Body of pancreas (tissue), 4 donors: ENCODE results near the gene ISYNA1. TPM values are rescaled to one million over a fixed set of nuclear protein-coding genes. Genes with fewer than 3 reads are reported as not detected.

ENCODE experiments used
- ATAC-seq: fragments of 150-250 bp; one replicate; pipeline ENCODE4 v1.9.1; 2016
- DNase-seq, 4 donors: peaks; one replicate each; pipeline ENCODE4 v3.0.0-alpha.2; 2019
- H3K27ac ChIP-seq, 4 donors: fragments of 200-600 bp; sonication (generic); 1 replicate in 3 of 4; 2 replicates in 1 of 4; pipeline versions ENCODE4 v1.5.1 to v1.6.1; 2016 to 2019; ENCODE audit warnings: mild to moderate bottlenecking in 1 of 4, mixed read lengths in 1 of 4, moderate library complexity in 1 of 4
- H3K27me3 ChIP-seq, 2 donors: fragments of 200-600 bp; sonication (generic); one replicate each; pipeline ENCODE4 v1.6.0; 2016; ENCODE audit warnings: mild to moderate bottlenecking in 1 of 2
- H3K36me3 ChIP-seq, 2 donors: fragments of 200-600 bp; sonication (generic); replicated peaks in 1 of 2; 2 replicates each; pipeline ENCODE4 v1.5.1; 2016; ENCODE audit warnings: low read depth in 2 of 2; ENCODE audit not compliant: insufficient read depth in 1 of 2
- H3K4me1 ChIP-seq: fragments of 200-600 bp; sonication (generic); one replicate; pipeline ENCODE4 v1.6.0; 2016
- H3K4me3 ChIP-seq, 2 donors: fragments of 200-600 bp; sonication (generic); 1 replicate in 1 of 2; 2 replicates in 1 of 2; pipeline ENCODE4 v1.5.1; 2016 to 2019
- H3K9me3 ChIP-seq, 3 donors: fragments of 200-600 bp; sonication (generic); 1 replicate in 2 of 3; 2 replicates in 1 of 3; pipeline ENCODE4 v1.5.1; 2016
- CTCF ChIP-seq, 7 experiments: fragments of 450-650 bp in 4 of 7; fragments of 200-600 bp in 3 of 7; sonication (generic) in 3 of 7; IDR thresholded peaks; one replicate each; pipeline ENCODE4 v1.5.1; 2016 to 2019; ENCODE audit warnings: antibody characterized with exemption in 7 of 7
- POLR2A ChIP-seq, 3 donors: fragments of 450-650 bp; IDR thresholded peaks; one replicate each; pipeline ENCODE4 v1.6.1; 2016; ENCODE audit warnings: antibody characterized with exemption in 3 of 3, mild to moderate bottlenecking in 2 of 3
- WGBS, 2 donors: methylation state at CpG; one replicate each; pipeline ENCODE4 v1.1.5; 2017; 5-methylcytosine and 5-hydroxymethylcytosine counted together
- intact Hi-C: fragments of 100-400 bp; cut with DNase I; formaldehyde crosslinking; loops from one replicate; pipeline ENCODE4 v1.15.1; 2023
- total RNA-seq, 2 donors: library from RNA; depleted of rRNA; stranded (reverse); fragments of >200 nt; gene quantifications; one replicate each; pipeline ENCODE4 v1.1.0, GENCODE V29; 2016

The ISYNA1 gene
- total RNA-seq, 2 donors from 2014 or later: 52.7 to 72.8 TPM

DNA sequence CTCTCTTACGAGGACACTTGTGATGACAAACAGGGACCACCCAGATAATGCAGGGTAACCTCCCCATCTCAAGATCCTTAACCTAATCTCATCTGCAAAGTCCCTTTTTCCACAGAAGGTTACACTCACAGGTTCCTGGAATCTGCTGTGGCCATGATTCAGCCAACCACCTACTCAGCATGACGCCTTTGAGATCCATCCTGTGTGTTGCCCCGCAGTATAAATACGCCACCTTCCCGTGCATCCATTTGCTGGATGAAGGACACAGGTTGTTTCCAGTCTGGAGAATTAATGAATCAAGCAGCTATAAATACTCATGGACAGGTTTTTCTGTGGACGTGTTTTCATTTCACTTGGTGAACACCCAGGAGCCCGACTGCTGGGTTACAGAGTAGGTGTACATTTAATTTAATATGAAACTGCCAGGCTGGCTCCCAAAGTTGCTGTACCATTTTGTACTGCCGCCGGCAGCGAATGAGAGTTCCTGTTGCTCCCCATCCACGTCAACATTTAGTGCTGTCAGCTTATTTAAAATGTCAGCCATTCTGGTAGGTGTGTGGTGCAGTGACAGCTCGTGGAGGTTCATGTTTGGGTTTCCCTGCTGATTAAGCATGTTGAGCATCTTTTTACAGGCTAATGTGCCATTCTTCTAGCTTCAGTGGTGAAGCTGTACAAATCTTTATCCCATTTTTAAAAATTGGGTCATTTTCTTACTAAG, 43.7 kb upstream of the ISYNA1 start:
- no peaks in the 10 kb centered on the region for H3K36me3 ChIP-seq
- intact Hi-C loops: no loop called here
- H3K4me3 ChIP-seq: no peak overlapping the region
- no peak for TF ChIP-seq CTCF (IDR thresholded peaks at IDR 0.05)
- no peak for TF ChIP-seq POLR2A (IDR thresholded peaks at IDR 0.05)
- H3K4me1 ChIP-seq: peaks cover 58% of the 10 kb centered on the region
- no peak overlapping the region for H3K27ac ChIP-seq
- WGBS, 2 donors: 88 to 93% methylated on average over 12 of the region's 12 CpGs
- no peaks in the 10 kb centered on the region for H3K27me3 ChIP-seq
- H3K9me3 ChIP-seq: no peaks in the 10 kb centered on the region
- ATAC-seq: no peak
- DNase-seq: no peak

- H3K4me1 ChIP-seq: peaks cover 53% of the 10 kb centered on the region
- DNase-seq (peak in 3 of 4 donors; percentile 52 to 78 (median 59)), ATAC-seq (peak; percentile 50)
- H3K4me3 ChIP-seq: no peak overlapping the region
- TF ChIP-seq CTCF (IDR thresholded peaks at IDR 0.05) (no peak), POLR2A (IDR thresholded peaks at IDR 0.05) (no peak)
- intact Hi-C loops: no loop called here
- no peaks in the 10 kb centered on the region for H3K27me3 ChIP-seq
- no peaks in the 10 kb centered on the region for H3K36me3 ChIP-seq
- no peaks in the 10 kb centered on the region for H3K9me3 ChIP-seq
- peak overlapping the region; percentile 50 to 80 (median 71) for H3K27ac ChIP-seq
- 38 to 47% methylated on average over 9 to 13 of the region's 13 CpGs for WGBS, 2 donors
Observed at GRCh38 chr19:18480006-18480691, 42.2 kb upstream of the ISYNA1 start.

DNA sequence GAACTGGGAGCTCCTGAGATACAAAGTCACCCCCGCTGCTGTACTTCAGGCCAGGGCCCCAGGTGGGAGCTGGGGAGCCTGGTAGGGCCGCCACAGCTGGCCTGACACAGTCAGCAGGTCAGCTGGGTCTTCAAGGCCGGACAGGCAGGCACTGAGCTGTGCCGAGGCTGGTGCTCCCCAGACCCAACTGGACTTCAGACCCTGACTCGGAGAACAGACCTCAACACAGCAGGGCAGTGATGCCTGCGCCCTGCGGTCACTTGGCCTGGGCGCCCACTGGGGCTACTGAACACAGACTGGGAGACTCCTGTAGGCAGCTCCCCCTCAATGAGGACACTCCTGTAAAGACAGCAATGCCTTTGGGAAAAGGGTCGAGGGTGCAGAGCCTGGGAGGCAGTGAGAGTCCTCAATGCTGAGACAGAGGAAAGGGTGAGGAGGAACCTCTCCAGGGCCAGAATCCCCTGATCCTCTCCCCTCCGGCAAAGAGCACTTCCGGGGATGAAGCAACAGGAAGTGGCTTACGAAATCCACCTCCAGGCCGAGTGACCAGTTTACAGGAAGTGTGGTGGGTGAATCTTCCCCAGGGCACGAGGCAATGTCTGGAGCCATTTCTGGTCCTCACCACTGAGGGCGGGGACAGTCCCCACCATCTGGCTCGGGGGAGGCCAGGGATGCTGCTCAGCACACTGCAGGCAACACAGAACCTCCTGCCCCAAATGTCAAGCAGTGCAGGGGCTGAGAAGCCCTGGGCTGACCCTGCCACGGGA, 40.8 kb upstream of the ISYNA1 start:
- Histone ChIP-seq H3K9me3 (no peaks in the 10 kb centered on the region), H3K27me3 (no peaks in the 10 kb centered on the region), H3K4me1 (peaks cover 56% of the 10 kb centered on the region), H3K27ac (peak overlapping the region in 3 of 4 donors; percentile 41 to 80 (median 76)), H3K4me3 (no peak overlapping the region), H3K36me3 (no peaks in the 10 kb centered on the region)
- WGBS, 2 donors: 61% methylated on average over 9 to 17 of the region's 17 CpGs
- peak; percentile 45 to 86 (median 62) for DNase-seq
- intact Hi-C loops: no loop called here
- ATAC-seq: peak; percentile 55
- TF ChIP-seq POLR2A (IDR thresholded peaks at IDR 0.05): no peak
- TF ChIP-seq CTCF (IDR thresholded peaks at IDR 0.05): no peak

- Histone ChIP-seq H3K27ac (peak overlapping the region in 2 of 4 donors; percentile 76 to 80), H3K9me3 (no peaks in the 10 kb centered on the region), H3K4me3 (no peak overlapping the region), H3K36me3 (no peaks in the 10 kb centered on the region), H3K4me1 (peaks cover 62% of the 10 kb centered on the region), H3K27me3 (no peaks in the 10 kb centered on the region)
- ATAC-seq: no peak
- no peak for TF ChIP-seq CTCF (IDR thresholded peaks at IDR 0.05)
- no peak for TF ChIP-seq POLR2A (IDR thresholded peaks at IDR 0.05)
- intact Hi-C loops: no loop called here
- DNase-seq: no peak
- WGBS, 2 donors: 73 to 76% methylated on average over 5 to 8 of the region's 8 CpGs
Observed at GRCh38 chr19:18477974-18478373, 40.0 kb upstream of the ISYNA1 start.
